HL-60/S4 (cell line): ENCODE measurements around the gene SYNPR.

ENCODE experiments used
- in situ Hi-C: fragments of 300-500 bp; cut with MboI; formaldehyde crosslinking; loops from 2 replicates; pipeline ENCODE4 v1.14.3; 2022; ENCODE audit warnings: low sequenced_read_pairs

The SYNPR gene

GRCh38 chr3:63370094-63370493 lies 92.0 kb downstream of the SYNPR start:
- in situ Hi-C loops = no loop called here

DNA sequence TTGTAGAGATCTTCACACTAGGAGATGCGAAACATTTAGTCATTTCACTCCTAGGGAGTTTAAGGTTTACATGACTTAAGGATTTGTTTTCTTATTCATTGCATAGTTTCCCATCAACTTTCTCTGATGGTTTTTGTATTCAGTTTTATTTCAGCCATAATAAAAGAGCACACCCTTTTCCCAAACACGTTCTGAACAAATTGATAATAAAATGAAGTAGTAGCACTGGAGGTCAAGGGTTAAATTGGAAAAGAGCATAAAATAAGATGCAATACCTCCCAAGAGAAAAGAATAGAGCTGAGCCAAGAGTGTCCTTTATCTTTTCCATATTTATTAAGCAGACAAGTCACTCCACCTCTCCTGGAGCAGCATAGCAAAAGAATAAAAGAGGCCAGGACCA lies 104.9 kb downstream of the SYNPR start:
- in situ Hi-C loops = no loop called here

DNA sequence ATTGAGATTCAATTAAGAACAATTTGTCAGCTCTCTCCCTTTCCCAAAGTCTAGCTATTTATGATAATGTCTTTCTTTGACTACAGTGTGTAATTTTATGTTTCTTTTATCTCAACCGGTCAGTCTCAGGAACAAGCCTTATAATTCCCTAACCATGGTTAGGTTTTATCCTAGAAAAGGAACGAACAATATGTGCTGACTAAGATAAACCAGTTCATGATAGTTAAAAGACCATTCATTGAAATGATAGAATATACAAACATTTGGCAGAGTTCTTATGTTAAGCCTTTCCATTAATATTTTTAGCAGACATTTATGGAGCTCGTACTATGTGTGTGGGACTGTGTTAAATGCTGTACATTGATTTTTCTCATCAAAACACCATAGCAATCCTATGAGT lies 106.3 kb downstream of the SYNPR start:
- in situ Hi-C loops = no loop called here

DNA sequence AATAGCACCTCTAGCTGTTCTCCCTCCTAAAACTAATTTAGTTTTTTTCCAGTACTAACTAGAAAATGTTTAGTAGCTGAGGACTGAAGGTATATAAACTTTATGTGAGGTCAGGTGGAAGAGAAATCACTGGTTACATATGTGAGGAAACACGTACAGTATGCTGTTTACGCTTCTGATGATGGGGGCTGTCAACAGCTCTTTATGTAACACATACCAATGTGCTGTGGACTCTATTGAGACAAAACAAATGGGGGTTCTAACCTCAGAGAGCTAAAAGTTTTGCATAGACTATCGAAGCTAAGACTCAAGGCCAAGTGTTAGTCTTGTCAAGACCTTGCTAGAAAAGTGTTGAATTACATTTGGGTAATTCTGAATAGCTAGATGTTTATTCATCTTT lies 107.5 kb downstream of the SYNPR start:
- in situ Hi-C loops = no loop called here

DNA sequence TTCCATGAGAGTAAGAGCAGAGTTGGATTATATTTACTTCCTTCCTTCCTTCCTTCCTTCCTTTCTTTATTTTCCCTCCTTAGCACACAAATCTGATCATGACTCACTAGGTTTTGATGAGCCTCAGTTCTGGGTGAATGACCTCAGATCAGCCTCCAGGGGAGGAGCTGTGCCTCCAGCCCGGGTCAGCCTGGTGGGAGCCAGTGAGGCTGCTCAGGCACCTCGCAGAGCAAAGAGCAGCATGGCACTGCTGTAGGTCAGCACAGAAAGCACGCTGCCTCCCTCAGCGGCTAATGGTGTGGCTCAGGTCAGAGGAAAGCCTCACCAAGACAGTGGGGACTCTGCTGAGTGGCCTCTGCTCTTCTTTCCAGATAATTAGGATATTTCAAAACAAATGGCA lies 108.5 kb downstream of the SYNPR start:
- in situ Hi-C loops = no loop called here

- in situ Hi-C loops = no loop called here
Observed at GRCh38 chr3:63387568-63387967, 109.5 kb downstream of the SYNPR start.

GRCh38 chr3:63390710-63391230 lies 112.7 kb downstream of the SYNPR start:
- in situ Hi-C loops = no loop called here

- in situ Hi-C loops = no loop called here
Observed at GRCh38 chr3:63395960-63396359, 117.9 kb downstream of the SYNPR start.

GRCh38 chr3:63400246-63400860 lies 122.2 kb downstream of the SYNPR start:
- in situ Hi-C loops = no loop called here

- in situ Hi-C loops = no loop called here
Observed at GRCh38 chr3:63405882-63406281, 127.8 kb downstream of the SYNPR start.

GRCh38 chr3:63413523-63413922 lies 135.4 kb downstream of the SYNPR start:
- in situ Hi-C loops = no loop called here

- in situ Hi-C loops = no loop called here
Observed at GRCh38 chr3:63414607-63415006, 136.5 kb downstream of the SYNPR start.

DNA sequence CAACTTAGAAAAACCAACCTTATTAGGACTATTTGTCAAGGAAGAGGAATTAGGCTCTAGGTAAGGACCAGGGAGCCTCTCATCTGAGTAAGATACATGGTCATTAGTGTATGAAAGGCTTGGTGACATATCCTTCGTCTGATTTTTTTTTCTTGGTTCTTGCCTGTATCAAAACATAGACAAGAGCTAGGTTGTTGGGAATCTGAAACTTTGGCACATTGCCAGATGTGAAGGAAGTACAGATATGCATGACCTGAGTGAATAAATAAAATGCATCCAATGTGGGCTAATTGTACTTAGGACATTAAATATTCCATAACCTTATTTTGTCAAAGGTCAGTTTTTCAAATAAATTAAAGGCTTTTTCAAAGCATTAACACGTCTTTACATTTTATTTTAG lies 151.8 kb downstream of the SYNPR start:
- in situ Hi-C loops = no loop called here

- in situ Hi-C loops = no loop called here
Observed at GRCh38 chr3:63430875-63431274, 152.8 kb downstream of the SYNPR start.

DNA sequence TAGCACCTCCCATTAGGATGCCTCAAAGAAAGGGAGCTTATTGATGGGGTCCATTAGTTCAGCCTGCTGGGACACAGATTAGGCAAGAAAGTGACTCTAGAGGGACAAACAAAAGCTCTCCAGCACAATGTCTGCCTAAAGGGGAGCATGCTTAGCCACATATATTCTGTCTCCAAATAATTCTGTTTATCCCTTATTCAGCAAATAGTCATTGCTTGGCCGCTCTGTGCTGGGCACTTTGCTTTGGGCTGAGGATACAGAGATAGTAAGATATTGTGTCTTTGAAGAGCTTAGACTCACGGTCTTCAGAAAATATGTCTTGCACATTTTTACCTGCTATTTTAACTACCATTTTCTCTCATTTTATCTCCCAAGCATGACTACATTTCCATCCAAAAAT lies 159.8 kb downstream of the SYNPR start:
- in situ Hi-C loops = no loop called here

- in situ Hi-C loops = no loop called here
Observed at GRCh38 chr3:63438826-63439371, 160.8 kb downstream of the SYNPR start.

- in situ Hi-C loops = no loop called here
Observed at GRCh38 chr3:63441262-63441661, 163.2 kb downstream of the SYNPR start.

DNA sequence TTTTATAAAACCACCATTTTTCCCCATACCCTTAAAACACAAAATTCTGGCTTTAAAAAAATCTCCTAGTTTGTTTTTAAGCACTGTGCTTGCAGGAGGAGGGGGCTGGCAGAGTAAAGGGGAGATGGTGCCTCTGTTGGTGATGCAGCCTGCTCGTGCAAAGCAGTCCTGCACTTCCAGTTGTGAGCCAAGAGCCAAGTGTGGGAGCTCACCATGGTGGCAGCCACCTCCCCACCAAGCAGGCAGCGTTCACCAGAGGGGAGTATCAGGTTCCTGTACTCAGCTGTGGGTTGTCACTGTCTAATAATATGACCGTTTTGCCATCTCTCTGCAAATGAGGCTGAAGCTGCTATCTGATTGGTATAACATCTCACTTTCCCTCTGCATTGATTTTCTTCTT lies 164.8 kb downstream of the SYNPR start:
- in situ Hi-C loops = no loop called here

- in situ Hi-C loops = no loop called here
Observed at GRCh38 chr3:63450023-63450422, 171.9 kb downstream of the SYNPR start.

GRCh38 chr3:63450634-63451363 lies 172.7 kb downstream of the SYNPR start:
- in situ Hi-C loops = no loop called here

DNA sequence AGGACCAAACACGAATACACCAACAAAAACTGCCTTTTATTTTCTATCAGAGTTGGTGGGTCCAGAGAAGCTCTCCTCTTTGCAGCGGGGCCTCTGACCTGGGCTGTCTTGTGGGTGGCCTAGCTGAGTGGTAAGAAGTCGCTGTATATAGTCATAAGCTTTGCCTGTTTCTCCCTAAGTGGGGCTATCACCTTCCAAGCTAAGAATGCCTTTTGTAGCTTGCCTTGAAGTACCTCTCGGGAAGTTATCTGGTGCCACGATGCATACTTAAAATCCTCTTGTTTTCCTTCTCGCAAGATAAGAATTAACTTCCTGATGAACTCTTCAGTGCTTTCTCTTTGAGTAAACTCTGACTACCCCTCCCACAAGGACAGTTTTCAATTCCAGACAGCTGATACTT lies 178.8 kb downstream of the SYNPR start:
- in situ Hi-C loops = no loop called here

DNA sequence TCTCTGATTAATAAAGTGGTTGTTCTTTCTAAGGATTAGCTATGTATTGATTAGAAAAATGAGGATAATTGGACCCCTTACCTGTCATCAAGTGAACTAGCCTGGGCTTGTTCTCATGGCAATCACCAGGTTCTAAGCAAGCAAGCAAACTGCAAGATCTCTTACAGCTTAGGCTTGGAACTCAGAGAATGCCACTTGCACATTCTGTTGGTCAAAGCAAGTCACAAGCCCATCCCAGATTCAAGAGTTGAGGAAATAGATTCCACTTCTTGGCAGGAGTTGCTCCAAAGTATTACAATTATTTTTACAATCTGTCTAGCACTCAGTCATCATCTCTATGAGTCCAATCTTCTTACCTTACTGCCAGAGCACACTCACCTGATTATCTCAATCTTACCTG lies 180.3 kb downstream of the SYNPR start:
- in situ Hi-C loops = no loop called here
